Stimulated activated CD4-positive, alpha-beta T cell treated with anti-CD3 and anti-CD28 coated beads, Interleukin-15, amount 100 ng/mL, for 24 hours (primary cell): ENCODE data around the gene PKNOX2.
A peak's percentile ranks its signal among the peaks of the same experiment; 100 is the strongest.

Experiments
- DNase-seq: peaks from one replicate; pipeline ENCODE4 v3.0.0-alpha.2; 2020

The PKNOX2 gene, protein sequence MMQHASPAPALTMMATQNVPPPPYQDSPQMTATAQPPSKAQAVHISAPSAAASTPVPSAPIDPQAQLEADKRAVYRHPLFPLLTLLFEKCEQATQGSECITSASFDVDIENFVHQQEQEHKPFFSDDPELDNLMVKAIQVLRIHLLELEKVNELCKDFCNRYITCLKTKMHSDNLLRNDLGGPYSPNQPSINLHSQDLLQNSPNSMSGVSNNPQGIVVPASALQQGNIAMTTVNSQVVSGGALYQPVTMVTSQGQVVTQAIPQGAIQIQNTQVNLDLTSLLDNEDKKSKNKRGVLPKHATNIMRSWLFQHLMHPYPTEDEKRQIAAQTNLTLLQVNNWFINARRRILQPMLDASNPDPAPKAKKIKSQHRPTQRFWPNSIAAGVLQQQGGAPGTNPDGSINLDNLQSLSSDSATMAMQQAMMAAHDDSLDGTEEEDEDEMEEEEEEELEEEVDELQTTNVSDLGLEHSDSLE

GRCh38 chr11:125164422-125165110, at the start of gene PKNOX2:
Gene PKNOX2 (plus strand): TSS chr11:125164751. CDS start chr11:125351306, 186,555 bp downstream.
- peak; percentile 86 for DNase-seq

GRCh38 chr11:125117429-125117828, 47.1 kb upstream of the PKNOX2 start:
- no peak for DNase-seq

GRCh38 chr11:125123194-125123946, 41.2 kb upstream of the PKNOX2 start:
- DNase-seq = no peak

- peak; percentile 62 for DNase-seq
These were observed 40.5 kb upstream of the PKNOX2 start for GRCh38 chr11:125123947-125124617.

DNA sequence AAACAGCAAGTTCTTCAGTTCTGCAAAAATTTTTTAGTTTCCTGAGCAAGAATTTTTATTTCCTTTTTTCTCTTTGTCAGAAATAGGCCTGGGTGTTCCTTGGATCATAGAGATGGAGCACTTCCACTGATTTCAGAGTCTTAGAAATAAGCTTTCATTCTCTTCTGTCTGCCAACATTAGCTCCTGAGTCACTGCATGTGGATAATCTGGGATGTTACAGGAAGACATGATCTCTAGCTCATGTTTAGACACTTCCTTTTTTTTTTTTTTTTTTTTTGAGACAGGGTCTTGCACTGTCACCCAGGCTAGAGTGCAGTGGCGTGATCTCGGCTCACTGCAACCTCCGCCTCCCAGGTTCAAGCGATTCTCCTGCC, 39.9 kb upstream of the PKNOX2 start:
- no peak for DNase-seq

GRCh38 chr11:125128450-125128849, 36.1 kb upstream of the PKNOX2 start:
- no peak for DNase-seq

DNA sequence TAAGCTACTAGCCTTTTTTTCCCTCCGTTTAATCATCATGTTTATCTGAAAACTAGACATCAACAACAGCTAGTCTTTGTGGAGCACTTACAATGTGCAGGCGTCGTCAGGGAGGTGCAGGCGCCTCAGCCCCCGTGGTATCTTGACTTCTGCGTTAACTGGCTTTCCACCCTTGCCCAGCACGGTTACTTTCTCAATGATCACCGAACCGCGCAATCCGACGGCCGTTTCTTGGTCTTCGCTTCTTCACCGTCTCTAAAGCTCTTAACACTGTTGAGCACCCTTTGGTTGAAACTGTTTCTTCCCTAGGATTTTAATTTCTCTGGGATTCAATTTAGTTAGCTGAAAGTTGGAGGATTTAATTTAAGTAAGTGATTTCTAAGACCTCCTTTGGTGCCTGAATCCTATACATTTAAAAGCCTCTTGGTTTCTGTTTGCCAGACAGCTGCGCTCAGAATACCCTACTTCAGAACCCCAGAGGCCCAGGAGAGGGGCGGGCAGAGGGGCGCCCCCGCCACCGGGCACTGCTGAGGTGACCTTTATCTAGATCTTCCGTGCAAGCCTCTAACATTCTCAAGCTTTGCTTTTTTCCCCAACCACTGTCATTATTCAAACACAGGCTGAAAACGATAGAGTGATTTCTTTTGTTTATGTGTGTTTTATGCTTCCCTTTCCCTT, 35.1 kb upstream of the PKNOX2 start:
- no peak for DNase-seq

GRCh38 chr11:125132071-125132470, 32.5 kb upstream of the PKNOX2 start:
- no peak for DNase-seq

DNA sequence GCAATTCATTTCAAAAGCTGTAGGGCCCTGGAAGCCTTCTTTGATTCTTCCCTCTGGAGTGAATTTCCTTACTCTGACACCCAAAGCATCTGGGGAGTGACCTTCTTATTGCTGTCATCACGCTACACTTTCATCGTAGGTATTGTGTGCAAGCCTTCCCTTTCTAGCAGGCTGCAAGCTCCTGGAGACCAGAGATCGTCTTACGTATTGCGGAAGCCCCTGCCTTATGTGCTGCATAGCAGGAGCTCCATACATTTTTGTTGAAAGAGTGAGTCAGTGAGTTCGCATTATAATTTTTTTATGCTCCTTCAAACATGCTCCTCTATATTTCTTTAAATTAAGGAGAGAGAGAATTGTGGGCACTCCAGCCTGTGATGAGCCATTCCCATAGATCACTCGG, 32.0 kb upstream of the PKNOX2 start:
- no peak for DNase-seq

GRCh38 chr11:125136001-125136400, 28.6 kb upstream of the PKNOX2 start:
- no peak for DNase-seq

- DNase-seq = no peak
These were observed 25.6 kb upstream of the PKNOX2 start for GRCh38 chr11:125138966-125139365.

GRCh38 chr11:125139778-125140177, 24.8 kb upstream of the PKNOX2 start:
- no peak for DNase-seq

DNA sequence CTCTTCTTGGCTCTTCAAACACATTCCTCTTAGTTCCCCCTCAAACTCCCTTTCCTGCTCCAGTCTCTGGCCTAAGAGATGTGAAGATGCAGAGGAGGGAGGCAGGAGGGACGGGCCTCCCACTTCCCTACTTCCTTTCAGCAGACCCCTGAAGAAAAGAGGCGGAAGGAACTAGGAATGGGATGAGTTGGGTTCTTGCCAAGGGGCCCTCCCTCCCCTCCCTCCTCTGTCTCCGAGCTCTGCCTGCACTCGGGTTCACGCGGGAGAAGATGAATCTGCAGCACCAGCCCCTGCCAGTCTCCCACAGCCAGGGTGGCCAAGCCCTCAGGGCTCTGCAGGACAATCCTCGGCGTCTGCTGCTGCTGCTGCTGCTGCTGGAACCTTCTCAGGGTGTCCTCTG, 24.3 kb upstream of the PKNOX2 start:
- DNase-seq = no peak

DNA sequence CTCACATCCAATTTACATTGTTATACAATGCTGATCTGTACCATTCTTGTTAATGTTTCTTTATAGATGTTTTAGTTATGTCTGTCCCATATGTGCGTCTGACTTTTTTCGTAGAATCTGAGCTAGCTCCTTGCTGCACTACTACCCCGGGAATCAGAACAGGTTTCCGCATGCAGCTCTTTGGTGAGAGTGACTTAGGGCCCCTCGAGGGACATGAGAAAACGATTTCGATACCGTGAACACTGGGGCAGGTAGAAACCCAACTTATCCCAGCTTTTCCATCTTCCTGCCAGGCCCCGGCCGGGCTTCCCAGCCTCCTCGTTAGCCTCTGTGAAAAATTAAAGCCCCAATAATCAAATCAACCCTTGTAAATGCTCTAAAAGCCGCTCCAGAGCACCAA, 23.4 kb upstream of the PKNOX2 start:
- DNase-seq = no peak

GRCh38 chr11:125141686-125142535, 22.6 kb upstream of the PKNOX2 start:
- DNase-seq = peak; percentile 69

GRCh38 chr11:125146232-125146631, 18.3 kb upstream of the PKNOX2 start:
- no peak for DNase-seq

DNA sequence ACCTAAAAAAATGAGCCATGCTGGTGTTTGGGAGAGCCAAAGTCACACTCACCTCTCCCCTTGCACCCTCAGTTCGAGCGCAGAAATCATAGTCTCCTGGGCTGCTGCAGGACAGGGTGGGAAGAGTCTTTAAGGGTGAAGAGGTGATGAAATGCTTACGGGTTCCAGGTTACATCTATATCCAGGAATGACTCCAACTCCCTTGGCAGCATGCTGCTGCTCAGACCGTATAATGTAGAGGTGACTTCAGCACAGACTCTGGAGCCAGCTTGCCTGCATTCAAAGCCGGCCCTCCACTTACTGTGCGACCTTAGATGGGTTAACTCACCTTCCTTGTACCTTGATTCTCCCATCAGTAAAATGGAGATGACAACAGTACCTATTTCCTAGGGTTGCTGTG, 17.3 kb upstream of the PKNOX2 start:
- DNase-seq = no peak

- no peak for DNase-seq
These were observed 16.5 kb upstream of the PKNOX2 start for GRCh38 chr11:125148011-125148410.

- DNase-seq = no peak
These were observed 15.8 kb upstream of the PKNOX2 start for GRCh38 chr11:125148743-125149142.

- no peak for DNase-seq
These were observed 10.7 kb upstream of the PKNOX2 start for GRCh38 chr11:125153837-125154236.

DNA sequence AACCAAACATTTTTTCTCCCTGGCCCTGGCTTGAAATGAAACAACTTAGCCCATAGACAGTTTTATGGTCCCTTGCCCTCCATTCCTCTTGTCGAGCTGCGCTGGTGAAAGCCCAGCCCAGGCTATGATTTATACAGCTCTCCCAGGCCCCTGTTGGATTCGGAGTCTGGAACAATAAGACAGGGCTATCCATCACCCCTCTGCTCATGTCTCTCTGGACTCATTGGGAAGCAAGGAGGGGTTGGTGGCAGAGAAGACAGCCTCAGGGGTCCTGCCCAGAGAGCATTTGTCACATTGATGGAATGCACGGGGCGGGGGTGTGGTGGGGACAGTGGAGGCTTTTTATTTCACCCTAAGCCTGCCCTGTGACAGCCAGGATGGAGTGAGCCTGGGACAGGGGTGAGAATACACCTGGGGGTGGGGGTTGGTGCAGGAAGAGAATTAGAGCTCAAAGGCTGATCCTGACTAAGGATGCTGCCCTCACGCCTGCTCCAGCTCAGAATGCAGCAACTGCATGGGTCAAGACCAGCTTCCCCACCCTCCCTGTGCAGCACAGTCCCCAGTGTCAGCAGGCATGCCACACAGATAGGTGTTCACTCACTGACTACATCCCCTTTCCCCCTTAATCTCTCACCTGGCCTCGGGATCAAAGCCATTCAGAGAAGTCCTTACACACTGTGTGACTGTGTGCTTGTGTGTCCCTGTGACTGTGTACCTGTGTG, 10.0 kb upstream of the PKNOX2 start:
- DNase-seq = no peak
